ENCODE measurements around the gene ABCA7.

The ABCA7 gene

DNA sequence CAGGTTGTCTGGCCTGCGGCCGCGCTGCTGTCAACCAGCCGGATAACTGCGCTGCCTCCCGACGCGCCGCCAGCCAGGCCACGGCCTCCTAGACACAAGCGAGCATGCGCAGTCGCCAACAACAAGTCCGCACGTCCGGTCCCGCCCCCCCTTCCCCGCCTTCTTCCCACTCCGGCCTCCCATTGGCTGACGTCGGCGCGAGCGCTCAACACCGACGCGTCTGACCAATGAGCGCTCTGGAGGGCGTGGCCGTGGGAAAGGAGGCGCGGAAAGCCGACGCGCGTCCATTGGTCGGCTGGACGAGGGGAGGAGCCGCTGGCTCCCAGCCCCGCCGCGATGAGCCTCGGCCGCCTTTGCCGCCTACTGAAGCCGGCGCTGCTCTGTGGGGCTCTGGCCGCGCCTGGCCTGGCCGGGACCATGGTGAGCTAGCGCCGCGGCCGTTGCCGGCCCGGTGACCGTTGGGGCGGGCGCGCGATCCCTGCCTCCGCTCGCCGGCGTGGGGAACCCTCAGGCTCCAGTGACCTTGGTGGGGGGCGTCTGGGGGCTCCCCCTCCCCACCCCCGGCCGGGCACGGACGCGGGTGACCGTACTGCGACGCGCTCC is 63.9 kb downstream of the ABCA7 start, which contains the start of gene GPX4:
Gene GPX4 (plus strand): TSS at position 287 of the 603 bp plus-strand sequence. CDS start 50 bp downstream, at position 337.
- Histone ChIP-seq H3K4me3 (peak within 1 kb of the TSS; percentile 95 to 98), H3K9me3 (peaks cover 0 to 7% (median 0%) of the 10 kb centered on the region in 3 donors), H3K4me1 (peaks cover 7 to 77% (median 63%) of the 10 kb centered on the region in 4 donors), H3K27me3 (no peaks in the 10 kb centered on the region), H3K27ac (peak within 1 kb of the TSS; percentile 99 to 100), H3K36me3 (peaks cover 23 to 39% (median 37%) of the 10 kb centered on the region in 3 donors)
- intact Hi-C loops (cut with DNase I; ENCODE audit: low total_unique reads): loop anchor here (2.0 to 10.0 kb wide), 3 partner anchors 82 to 179 kb away; partner anchors contain the start of genes ARID3A, ATP5F1D, RNU6-2 and TMEM259
- TF ChIP-seq, protein P1, sequence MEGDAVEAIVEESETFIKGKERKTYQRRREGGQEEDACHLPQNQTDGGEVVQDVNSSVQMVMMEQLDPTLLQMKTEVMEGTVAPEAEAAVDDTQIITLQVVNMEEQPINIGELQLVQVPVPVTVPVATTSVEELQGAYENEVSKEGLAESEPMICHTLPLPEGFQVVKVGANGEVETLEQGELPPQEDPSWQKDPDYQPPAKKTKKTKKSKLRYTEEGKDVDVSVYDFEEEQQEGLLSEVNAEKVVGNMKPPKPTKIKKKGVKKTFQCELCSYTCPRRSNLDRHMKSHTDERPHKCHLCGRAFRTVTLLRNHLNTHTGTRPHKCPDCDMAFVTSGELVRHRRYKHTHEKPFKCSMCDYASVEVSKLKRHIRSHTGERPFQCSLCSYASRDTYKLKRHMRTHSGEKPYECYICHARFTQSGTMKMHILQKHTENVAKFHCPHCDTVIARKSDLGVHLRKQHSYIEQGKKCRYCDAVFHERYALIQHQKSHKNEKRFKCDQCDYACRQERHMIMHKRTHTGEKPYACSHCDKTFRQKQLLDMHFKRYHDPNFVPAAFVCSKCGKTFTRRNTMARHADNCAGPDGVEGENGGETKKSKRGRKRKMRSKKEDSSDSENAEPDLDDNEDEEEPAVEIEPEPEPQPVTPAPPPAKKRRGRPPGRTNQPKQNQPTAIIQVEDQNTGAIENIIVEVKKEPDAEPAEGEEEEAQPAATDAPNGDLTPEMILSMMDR (IDR thresholded peaks at IDR 0.05): peak in 1 of 2 experiments; percentile 6
- DNase-seq: peak; percentile 99 to 100

DNA sequence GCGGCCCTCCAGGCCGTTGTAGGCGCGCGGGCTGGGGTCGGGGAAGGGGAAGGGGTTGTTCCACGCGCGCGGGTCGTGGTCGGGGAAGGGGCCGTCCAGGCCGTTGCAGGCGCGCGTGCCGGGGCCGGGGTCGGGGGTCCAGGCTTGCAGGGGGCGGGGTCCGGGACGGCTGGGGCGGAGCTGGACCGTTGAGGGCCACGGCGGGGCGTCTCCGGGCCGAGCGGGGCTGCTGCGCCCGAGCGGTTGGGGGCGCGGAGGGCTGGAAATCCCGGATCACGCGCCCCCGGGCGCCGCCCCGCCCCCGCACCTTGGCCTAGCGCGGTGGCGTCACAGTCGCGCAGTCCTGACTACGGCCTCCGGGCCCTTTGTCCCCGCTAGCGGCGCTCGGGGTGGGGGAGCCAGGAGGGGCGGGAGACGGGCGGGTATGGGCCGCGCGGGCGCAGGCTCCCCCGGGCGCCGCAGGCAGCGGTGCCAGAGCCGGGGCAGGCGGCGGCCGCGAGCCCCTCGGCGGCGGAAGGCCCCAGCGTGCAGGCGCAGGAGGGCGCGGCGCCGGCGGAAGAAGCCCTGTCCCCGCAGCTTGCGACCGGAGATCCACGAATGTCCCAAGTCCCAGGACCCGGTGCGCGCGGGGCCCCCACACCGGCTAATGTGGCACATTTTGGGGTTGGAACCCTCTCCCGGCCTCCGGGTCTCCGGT is 64.6 kb downstream of the ABCA7 start:
- TF ChIP-seq, protein P1 (IDR thresholded peaks at IDR 0.05): no peak
- Histone ChIP-seq H3K36me3 (peaks cover 30 to 46% (median 43%) of the 10 kb centered on the region in 3 donors), H3K4me1 (peaks cover 7 to 70% (median 57%) of the 10 kb centered on the region in 4 donors), H3K27ac (peak overlapping the region; percentile 99 to 100), H3K9me3 (peaks cover 0 to 7% (median 0%) of the 10 kb centered on the region in 3 donors), H3K4me3 (peak overlapping the region; percentile 95 to 98), H3K27me3 (no peaks in the 10 kb centered on the region)
- intact Hi-C loops (cut with DNase I; ENCODE audit: low total_unique reads): loop anchor here (5.0 to 10.0 kb wide), 2 partner anchors 82 to 180 kb away; partner anchors contain the start of genes ARID3A, RNU6-2 and TMEM259
- peak; percentile 70 to 91 for DNase-seq

DNA sequence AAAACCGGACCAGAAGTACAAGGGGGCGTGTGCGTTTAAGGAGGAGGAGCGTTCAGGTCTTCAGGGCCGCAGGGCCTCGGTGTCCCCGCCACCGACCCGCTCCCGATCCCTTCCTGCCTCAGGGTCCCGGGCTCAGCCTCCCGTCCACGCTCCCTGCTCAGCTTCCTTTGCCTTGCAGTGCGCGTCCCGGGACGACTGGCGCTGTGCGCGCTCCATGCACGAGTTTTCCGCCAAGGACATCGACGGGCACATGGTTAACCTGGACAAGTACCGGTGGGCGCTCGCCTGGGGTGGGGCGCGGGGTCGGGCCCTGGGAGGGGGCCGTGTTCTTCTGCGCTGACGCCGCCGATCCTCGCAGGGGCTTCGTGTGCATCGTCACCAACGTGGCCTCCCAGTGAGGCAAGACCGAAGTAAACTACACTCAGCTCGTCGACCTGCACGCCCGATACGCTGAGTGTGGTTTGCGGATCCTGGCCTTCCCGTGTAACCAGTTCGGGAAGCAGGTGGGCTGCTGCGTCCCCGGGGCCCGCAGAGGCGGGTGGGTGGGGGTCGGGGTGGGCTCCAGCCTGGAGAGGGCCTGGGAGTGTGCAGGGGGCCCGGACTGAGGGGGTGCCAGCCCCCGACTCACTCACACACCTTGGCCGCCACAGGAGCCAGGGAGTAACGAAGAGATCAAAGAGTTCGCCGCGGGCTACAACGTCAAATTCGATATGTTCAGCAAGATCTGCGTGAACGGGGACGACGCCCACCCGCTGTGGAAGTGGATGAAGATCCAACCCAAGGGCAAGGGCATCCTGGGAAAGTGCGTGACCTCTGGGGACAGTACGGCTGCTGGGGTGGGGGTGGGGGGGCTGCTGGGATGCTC is 65.3 kb downstream of the ABCA7 start:
- DNase-seq: no peak
- Histone ChIP-seq H3K27me3 (no peaks in the 10 kb centered on the region), H3K9me3 (peaks cover 0 to under 1% (median 0%) of the 10 kb centered on the region in 3 donors), H3K27ac (peak overlapping the region; percentile 99 to 100), H3K4me1 (peaks cover 7 to 64% (median 51%) of the 10 kb centered on the region in 4 donors), H3K4me3 (peak overlapping the region; percentile 95 to 98), H3K36me3 (peaks cover 32 to 54% (median 51%) of the 10 kb centered on the region in 3 donors)
- intact Hi-C loops (cut with DNase I; ENCODE audit: low total_unique reads): loop anchor here (10.0 kb wide), 1 partner anchor 180 kb away; the partner anchor contains the start of gene ARID3A
- TF ChIP-seq, protein P1 (IDR thresholded peaks at IDR 0.05): no peak

DNA sequence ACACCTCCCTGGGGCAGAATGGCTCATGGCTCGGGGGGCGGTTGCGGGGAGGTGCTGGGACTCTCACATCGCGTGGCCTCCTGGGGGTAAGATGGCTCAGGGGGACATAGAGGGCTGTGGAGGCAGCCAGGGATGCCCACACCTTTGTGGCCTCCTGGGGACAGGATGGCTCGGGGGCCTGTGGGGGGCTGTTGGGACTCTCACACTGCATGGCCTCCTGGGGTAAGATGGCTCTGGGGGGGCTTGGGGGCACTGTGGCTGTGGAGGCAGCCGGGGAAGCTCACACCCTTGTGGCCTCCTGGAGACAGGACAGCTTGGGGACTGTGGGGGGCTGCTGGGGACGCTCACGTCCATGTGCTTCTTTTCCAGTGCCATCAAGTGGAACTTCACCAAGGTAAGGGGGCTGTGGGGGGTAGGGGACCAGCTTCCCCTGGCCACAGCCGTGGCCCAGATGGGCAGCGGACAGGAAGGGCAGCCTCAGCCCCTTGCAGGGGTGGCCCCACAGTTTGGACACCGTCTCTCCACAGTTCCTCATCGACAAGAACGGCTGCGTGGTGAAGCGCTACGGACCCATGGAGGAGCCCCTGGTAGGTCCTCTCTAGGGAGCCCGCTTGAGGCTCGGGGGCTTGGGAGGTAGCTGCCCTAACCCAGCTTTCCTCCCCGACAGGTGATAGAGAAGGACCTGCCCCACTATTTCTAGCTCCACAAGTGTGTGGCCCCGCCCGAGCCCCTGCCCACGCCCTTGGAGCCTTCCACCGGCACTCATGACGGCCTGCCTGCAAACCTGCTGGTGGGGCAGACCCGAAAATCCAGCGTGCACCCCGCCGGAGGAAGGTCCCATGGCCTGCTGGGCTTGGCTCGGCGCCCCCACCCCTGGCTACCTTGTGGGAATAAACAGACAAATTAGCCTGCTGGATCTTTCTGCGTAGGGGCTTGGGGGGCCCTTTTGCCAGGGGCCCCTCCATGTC is 66.2 kb downstream of the ABCA7 start:
- Histone ChIP-seq H3K27ac (peak overlapping the region; percentile 99 to 100), H3K36me3 (peaks cover 32 to 63% (median 60%) of the 10 kb centered on the region in 3 donors), H3K4me3 (peak overlapping the region; percentile 95 to 98), H3K27me3 (no peaks in the 10 kb centered on the region), H3K4me1 (peaks cover 7 to 59% (median 43%) of the 10 kb centered on the region in 4 donors), H3K9me3 (no peaks in the 10 kb centered on the region)
- TF ChIP-seq, protein P1 (IDR thresholded peaks at IDR 0.05): no peak
- no peak for DNase-seq
- intact Hi-C loops (cut with DNase I; ENCODE audit: low total_unique reads): loop anchor here (10.0 kb wide), 1 partner anchor 181 kb away; the partner anchor contains the start of gene ARID3A

All from tibial artery (tissue), 4 donors.